ENCODE results near the gene KCNRG.

DNA sequence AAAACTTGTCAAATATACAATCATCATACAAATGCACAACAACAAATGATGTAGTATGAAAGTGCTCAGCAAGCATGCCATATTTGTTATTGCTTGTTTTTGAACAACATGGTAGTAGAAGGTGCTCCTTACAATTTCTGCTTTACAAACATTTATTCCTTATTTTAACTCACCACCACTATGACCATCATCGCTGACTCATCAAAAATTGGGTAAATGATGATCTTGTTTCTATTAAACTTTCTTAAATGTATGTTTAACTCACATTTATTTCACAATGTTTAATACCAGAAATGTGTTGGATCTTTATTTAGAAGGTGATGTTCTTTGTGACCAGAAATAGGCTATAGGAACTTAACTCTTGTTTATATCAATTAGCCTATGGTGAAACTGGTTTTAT, 45.5 kb downstream of the KCNRG start:
- no peak for TF ChIP-seq CTCF (IDR thresholded peaks at IDR 0.05; ENCODE audit: insufficient read depth, low read length, poor library complexity, severe bottlenecking)
- TF ChIP-seq EZH2phosphoT487 (conservative IDR thresholded peaks at IDR 0.05; ENCODE audit: low read length), result no peak
